GM06990 (cell line): Measurements from ENCODE around the gene DHFR2.
"Not testable (repeated sequence)": the region's sequence is repeated elsewhere in the genome, so short reads cannot be mapped to it uniquely, and the experiment has no call there.

Source experiments
- DNase-seq: peaks from one replicate; pipeline ENCODE4 v3.0.0-alpha.2; 2011; ENCODE audit not compliant: insufficient read length; ENCODE audit errors: extremely low read depth
- H3K27me3 ChIP-seq: replicated peaks from 2 replicates; pipeline ENCODE4 v1.6.0; 2011; ENCODE audit warnings: low read length; ENCODE audit not compliant: control insufficient read depth, insufficient read depth
- H3K36me3 ChIP-seq: 2 replicates; pipeline ENCODE4 v1.5.1; 2011; ENCODE audit warnings: low read length; ENCODE audit not compliant: control insufficient read depth, insufficient read depth
- H3K4me3 ChIP-seq: replicated peaks from 2 replicates; pipeline ENCODE4 v1.5.1; 2011; ENCODE audit warnings: low read depth, mild to moderate bottlenecking, control low read depth, low read length
- CTCF ChIP-seq: IDR thresholded peaks from 2 replicates; pipeline ENCODE4 v1.5.1; 2011; ENCODE audit warnings: low read length, control low read depth, mild to moderate bottlenecking, inconsistent platforms; ENCODE audit not compliant: insufficient read depth, poor library complexity, severe bottlenecking

DHFR2 gene

GRCh38 chr3:94062513-94063404 is at the start of gene DHFR2, which contains the start of gene NSUN3:
TSS of gene DHFR2 (minus strand) at chr3:94062916. CDS start at chr3:94061511, 1,405 bp downstream.
TSS of gene NSUN3 (plus strand) at chr3:94063061. CDS start at chr3:94063127, 66 bp downstream.
- DNase-seq: peak; percentile 89
- peaks cover 4% of the 10 kb centered on the region for H3K36me3 ChIP-seq
- peak within 1 kb of the TSS; percentile 75 for H3K4me3 ChIP-seq
- no peak for TF ChIP-seq CTCF
- no peaks in the 10 kb centered on the region for H3K27me3 ChIP-seq

- no peaks in the 10 kb centered on the region for H3K27me3 ChIP-seq
- TF ChIP-seq CTCF: no peak
- DNase-seq: no peak
- no peak overlapping the region for H3K4me3 ChIP-seq
- peaks cover 4% of the 10 kb centered on the region for H3K36me3 ChIP-seq
Measured at GRCh38 chr3:94110854-94111253, 48.1 kb upstream of the DHFR2 start.

- DNase-seq, H3K27me3 ChIP-seq, H3K36me3 ChIP-seq, H3K4me3 ChIP-seq: not testable (repeated sequence)
Measured at GRCh38 chr3:94110232-94110631, 47.5 kb upstream of the DHFR2 start.

GRCh38 chr3:94106268-94106667 is 43.6 kb upstream of the DHFR2 start:
- no peaks in the 10 kb centered on the region for H3K27me3 ChIP-seq
- TF ChIP-seq CTCF: no peak
- peaks cover 4% of the 10 kb centered on the region for H3K36me3 ChIP-seq
- H3K4me3 ChIP-seq: no peak overlapping the region
- no peak for DNase-seq

GRCh38 chr3:94101860-94102259 is 39.1 kb upstream of the DHFR2 start:
- Histone ChIP-seq H3K4me3 (no peak overlapping the region), H3K36me3 (no peaks in the 10 kb centered on the region; the same call in none of the 2 replicates), H3K27me3 (no peaks in the 10 kb centered on the region)
- TF ChIP-seq CTCF: peak; percentile 13
- DNase-seq: no peak

- Histone ChIP-seq H3K27me3 (no peaks in the 10 kb centered on the region), H3K36me3 (peaks cover 2% of the 10 kb centered on the region), H3K4me3 (no peak overlapping the region)
- TF ChIP-seq CTCF: no peak
- no peak for DNase-seq
Measured at GRCh38 chr3:94099311-94099710, 36.6 kb upstream of the DHFR2 start.
